Measurements from ENCODE around the gene KRT84. TPM values are rescaled to one million over a fixed set of nuclear protein-coding genes. Genes with fewer than 3 reads are reported as not detected.
"Not testable (repeated sequence)": the region's sequence is repeated elsewhere in the genome, so short reads cannot be mapped to it uniquely, and the experiment has no call there.

Gene KRT84
- total RNA-seq, 1 donor: not detected

GRCh38 chr12:52347551-52348510 lies 37.6 kb downstream of the KRT84 start:
- DNase-seq (ENCODE audit: low read depth): no peak
- TF ChIP-seq, protein P1, sequence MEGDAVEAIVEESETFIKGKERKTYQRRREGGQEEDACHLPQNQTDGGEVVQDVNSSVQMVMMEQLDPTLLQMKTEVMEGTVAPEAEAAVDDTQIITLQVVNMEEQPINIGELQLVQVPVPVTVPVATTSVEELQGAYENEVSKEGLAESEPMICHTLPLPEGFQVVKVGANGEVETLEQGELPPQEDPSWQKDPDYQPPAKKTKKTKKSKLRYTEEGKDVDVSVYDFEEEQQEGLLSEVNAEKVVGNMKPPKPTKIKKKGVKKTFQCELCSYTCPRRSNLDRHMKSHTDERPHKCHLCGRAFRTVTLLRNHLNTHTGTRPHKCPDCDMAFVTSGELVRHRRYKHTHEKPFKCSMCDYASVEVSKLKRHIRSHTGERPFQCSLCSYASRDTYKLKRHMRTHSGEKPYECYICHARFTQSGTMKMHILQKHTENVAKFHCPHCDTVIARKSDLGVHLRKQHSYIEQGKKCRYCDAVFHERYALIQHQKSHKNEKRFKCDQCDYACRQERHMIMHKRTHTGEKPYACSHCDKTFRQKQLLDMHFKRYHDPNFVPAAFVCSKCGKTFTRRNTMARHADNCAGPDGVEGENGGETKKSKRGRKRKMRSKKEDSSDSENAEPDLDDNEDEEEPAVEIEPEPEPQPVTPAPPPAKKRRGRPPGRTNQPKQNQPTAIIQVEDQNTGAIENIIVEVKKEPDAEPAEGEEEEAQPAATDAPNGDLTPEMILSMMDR (IDR thresholded peaks at IDR 0.05; ENCODE audit: insufficient read depth, low read length): no peak
- no peak overlapping the region for H3K4me3 ChIP-seq (ENCODE audit: low read depth, low read length)

DNA sequence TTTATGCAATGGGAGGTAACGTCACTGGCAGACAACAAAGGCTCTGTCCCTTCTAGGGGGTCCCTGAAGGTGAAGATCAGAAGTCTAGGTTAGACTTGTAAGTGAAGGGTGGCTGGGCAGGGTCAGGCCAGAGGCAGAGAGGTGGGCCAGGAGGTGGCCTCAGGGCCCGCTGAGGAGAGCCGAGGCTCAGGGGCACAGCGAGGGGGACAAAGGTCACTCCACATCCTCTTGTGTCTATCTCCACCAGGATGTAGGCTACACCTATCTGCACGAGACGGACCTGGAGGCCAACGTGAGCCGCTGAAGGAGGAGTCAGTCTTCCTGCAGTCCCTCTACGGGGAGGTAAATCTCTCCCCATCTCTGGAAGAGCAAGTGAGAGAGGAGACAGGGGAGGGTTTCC lies 38.4 kb downstream of the KRT84 start:
- H3K4me3 ChIP-seq (ENCODE audit: low read depth, low read length): no peak overlapping the region
- TF ChIP-seq, protein P1 (IDR thresholded peaks at IDR 0.05; ENCODE audit: insufficient read depth, low read length): no peak
- no peak for DNase-seq (ENCODE audit: low read depth)

- DNase-seq (ENCODE audit: low read depth): no peak
- H3K4me3 ChIP-seq (ENCODE audit: low read depth, low read length): no peak overlapping the region
- TF ChIP-seq, protein P1 (IDR thresholded peaks at IDR 0.05; ENCODE audit: insufficient read depth, low read length): no peak
These were observed 38.9 kb downstream of the KRT84 start for GRCh38 chr12:52346593-52346992.

GRCh38 chr12:52345041-52345440 lies 40.4 kb downstream of the KRT84 start:
- H3K4me3 ChIP-seq (ENCODE audit: low read depth, low read length); DNase-seq (ENCODE audit: low read depth): not testable (repeated sequence)

DNA sequence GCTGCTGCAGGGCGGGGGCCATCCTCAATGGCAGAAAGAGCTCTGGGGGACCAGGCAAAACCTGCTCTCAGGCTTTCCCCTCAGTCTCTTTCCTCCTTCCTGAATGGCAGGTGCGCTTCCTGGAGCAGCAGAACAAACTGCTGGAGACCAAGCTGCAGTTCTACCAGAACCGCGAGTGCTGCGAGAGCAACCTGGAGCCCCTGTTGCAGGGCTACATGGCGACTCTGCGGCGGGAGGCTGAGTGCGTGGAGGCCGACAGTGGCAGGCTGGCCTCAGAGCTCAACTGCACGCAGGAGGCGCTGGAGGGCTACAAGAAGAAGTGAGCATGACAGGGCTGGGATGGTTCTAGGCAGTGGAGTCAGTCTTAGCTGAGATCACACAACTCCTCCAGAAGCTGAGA lies 41.3 kb downstream of the KRT84 start:
- TF ChIP-seq, protein P1 (IDR thresholded peaks at IDR 0.05; ENCODE audit: insufficient read depth, low read length): no peak
- H3K4me3 ChIP-seq (ENCODE audit: low read depth, low read length): no peak overlapping the region
- no peak for DNase-seq (ENCODE audit: low read depth)

DNA sequence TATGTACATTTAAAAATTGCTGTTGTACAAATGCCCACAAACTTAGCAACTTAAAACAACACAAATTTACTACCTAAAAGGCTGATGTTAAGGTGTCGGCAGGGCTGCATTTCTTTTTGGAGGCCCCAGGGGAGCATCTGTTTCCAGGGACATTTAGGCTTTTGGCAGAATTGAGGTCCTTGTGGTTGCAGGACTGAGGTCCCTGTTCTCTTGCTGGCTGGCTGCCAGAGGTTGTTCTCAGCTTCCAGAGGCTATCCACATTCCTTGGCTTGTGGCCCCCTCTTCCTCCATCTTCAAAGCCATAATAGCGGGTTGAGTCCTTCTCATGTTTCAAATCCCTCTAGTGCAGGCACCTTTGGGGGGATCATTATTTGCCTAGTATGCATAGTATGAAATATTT lies 41.9 kb downstream of the KRT84 start:
- TF ChIP-seq, protein P1 (IDR thresholded peaks at IDR 0.05; ENCODE audit: insufficient read depth, low read length): no peak
- no peak overlapping the region for H3K4me3 ChIP-seq (ENCODE audit: low read depth, low read length)
- no peak for DNase-seq (ENCODE audit: low read depth)

DNA sequence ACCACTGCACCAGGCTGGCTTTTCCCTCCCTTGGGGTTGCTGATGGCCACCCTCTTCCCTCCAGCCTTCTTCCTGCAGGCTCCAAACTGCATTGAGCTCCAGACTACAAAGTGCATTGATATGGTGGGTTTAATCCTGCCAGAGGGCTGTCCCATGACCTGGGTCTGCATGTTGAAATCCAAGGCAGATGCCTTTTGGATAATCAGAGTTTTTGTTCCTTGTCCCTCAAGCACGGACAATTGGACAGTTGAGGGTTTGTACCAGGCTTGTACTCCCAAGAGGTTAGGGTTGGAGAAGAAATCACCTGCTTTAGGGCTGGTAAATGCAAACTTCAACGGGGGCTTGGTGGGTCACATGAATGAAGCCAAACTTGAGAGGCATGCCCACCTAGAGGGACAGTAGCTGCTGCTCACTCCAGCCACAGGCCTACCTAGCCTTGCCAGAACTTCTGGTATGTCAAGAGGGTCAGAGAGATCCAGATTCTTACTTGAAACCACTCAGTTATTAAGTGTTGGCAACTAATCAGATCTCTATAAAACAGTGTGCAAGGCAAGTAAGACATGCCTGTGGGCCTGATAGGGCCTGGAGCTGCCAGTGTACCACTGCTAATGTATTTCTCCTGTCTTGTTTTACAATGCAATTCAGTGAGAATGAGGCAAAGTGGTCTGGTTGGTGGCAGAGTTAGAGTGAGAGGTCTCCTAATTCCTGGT lies 42.5 kb downstream of the KRT84 start:
- TF ChIP-seq, protein P1 (IDR thresholded peaks at IDR 0.05; ENCODE audit: insufficient read depth, low read length): no peak
- H3K4me3 ChIP-seq (ENCODE audit: low read depth, low read length): no peak overlapping the region
- no peak for DNase-seq (ENCODE audit: low read depth)

Measured in fibroblast of the aortic adventitia (primary cell).